K562 (cell line): ENCODE data around the gene HCST. TPM values are rescaled to one million over a fixed set of nuclear protein-coding genes. Genes with fewer than 3 reads are reported as not detected.

Experiments used
- ATAC-seq: fragments of 200-7000 bp; cut with Tn5 transposase; 3 replicates; pipeline ENCODE4 v1.9.1; 2020; ENCODE audit warnings: moderate library complexity
- BruUV-seq: library from RNA; stranded (reverse); fragments of 400-500 nt; replicated peaks from 2 replicates; lab custom pipeline; 2021; lab: Mats Ljungman, UMichigan
- CTCF ChIA-PET: fragments of 300-600 bp; formaldehyde crosslinking; extraction: SDS; loops from one replicate; lab custom pipeline; 2021; ENCODE audit warnings: low intra/inter-chr PET ratio; lab: Yijun Ruan, JAX
- POLR2A ChIA-PET: fragments of 300-600, 350-650 bp; sonication (Branson Sonifier 250); formaldehyde crosslinking; extraction: SDS; loops from one replicate; lab custom pipeline; 2021; ENCODE audit warnings: antibody characterized with exemption, inconsistent platforms; lab: Yijun Ruan, JAX
- DNase-seq, 4 experiments: peaks; one replicate each; pipeline versions ENCODE4 v3.0.0 to v3.0.0-alpha.2; 2011 to 2018; ENCODE audit warnings: low spot score in 3 of 4, mixed read lengths in 3 of 4; ENCODE audit errors: extremely low read depth in 1 of 4
- FAIRE-seq: peaks from 2 replicates; lab custom pipeline; 2011; peaks lifted over from hg19 to GRCh38; lab: Jason Lieb, UNC
- H2AFZ ChIP-seq: 2 replicates; pipeline ENCODE4 v1.6.0; 2011; ENCODE audit warnings: low read depth, low read length, control low read depth, inconsistent platforms
- H3K27ac ChIP-seq: fragments of 200-600 bp; 3 replicates; pipeline ENCODE4 v1.8.0; 2011; ENCODE audit warnings: low read depth, mild to moderate bottlenecking, control low read depth, inconsistent platforms, low read length, moderate library complexity, mixed read lengths; ENCODE audit errors: extremely low read depth
- H3K27me3 ChIP-seq, 2 experiments: fragments of 300-600 bp in 1 of 2; 2 replicates in 1 of 2; 3 replicates in 1 of 2; pipeline versions ENCODE4 v1.6.0 to v1.8.0; 2011; ENCODE audit warnings: inconsistent platforms in 2 of 2, low read length in 2 of 2, mild to moderate bottlenecking in 1 of 2, mixed read lengths in 1 of 2, moderate library complexity in 1 of 2; ENCODE audit not compliant: control insufficient read depth in 2 of 2, insufficient read depth in 2 of 2
- H3K36me3 ChIP-seq: fragments of 300-600 bp; 3 replicates; pipeline ENCODE4 v1.8.0; 2011; ENCODE audit warnings: mild to moderate bottlenecking, low read length, inconsistent platforms; ENCODE audit not compliant: control insufficient read depth, insufficient read depth
- H3K4me1 ChIP-seq, 2 experiments: fragments of 200-600 bp in 1 of 2; replicated peaks in 1 of 2; 2 replicates in 1 of 2; 3 replicates in 1 of 2; pipeline versions ENCODE4 v1.5.1 to v1.8.0; 2011; ENCODE audit warnings: inconsistent platforms in 2 of 2, low read length in 2 of 2, mild to moderate bottlenecking in 1 of 2, mixed read lengths in 1 of 2, moderate library complexity in 1 of 2; ENCODE audit not compliant: control insufficient read depth in 2 of 2, insufficient read depth in 2 of 2
- H3K4me2 ChIP-seq: 2 replicates; pipeline ENCODE4 v1.6.1; 2011; ENCODE audit warnings: low read length, control low read depth, inconsistent platforms, mixed read lengths; ENCODE audit not compliant: insufficient read depth
- H3K4me3 ChIP-seq: fragments of 200-600 bp; sonication (generic), shearing (Covaris generic); 2 replicates; pipeline ENCODE4 v1.5.1; 2016; ENCODE audit warnings: control low read depth, inconsistent platforms
- H3K79me2 ChIP-seq: fragments of 200-600 bp; 3 replicates; pipeline ENCODE4 v1.8.0; 2011; ENCODE audit warnings: low read length, inconsistent platforms; ENCODE audit not compliant: control insufficient read depth, insufficient read depth
- H3K9ac ChIP-seq, 2 experiments: 2 replicates each; pipeline versions ENCODE4 v1.6.0 to v1.6.1; 2011; ENCODE audit warnings: low read depth in 2 of 2, low read length in 2 of 2, control low read depth in 1 of 2, inconsistent platforms in 1 of 2, mild to moderate bottlenecking in 1 of 2, mixed read lengths in 1 of 2; ENCODE audit not compliant: insufficient read depth in 1 of 2
- H3K9me1 ChIP-seq: one replicate; pipeline ENCODE4 v1.6.0; 2011; ENCODE audit warnings: inconsistent platforms, mild to moderate bottlenecking, low read length, moderate library complexity; ENCODE audit not compliant: control insufficient read depth, insufficient read depth
- H3K9me3 ChIP-seq: replicated peaks from 2 replicates; pipeline ENCODE4 v1.5.1; 2011; ENCODE audit warnings: low read depth, low read length, inconsistent platforms; ENCODE audit not compliant: control insufficient read depth, insufficient read depth
- H4K20me1 ChIP-seq: replicated peaks from 2 replicates; pipeline ENCODE4 v1.6.1; 2011; ENCODE audit warnings: low read length, inconsistent platforms, mixed read lengths; ENCODE audit not compliant: control insufficient read depth, insufficient read depth
- CBFB ChIP-seq: sonication (generic); formaldehyde crosslinking; IDR thresholded peaks from 2 replicates; pipeline ENCODE4 v1.4.0; 2020; ENCODE audit warnings: mild to moderate bottlenecking, missing genetic modification reagents
- CCNT2 ChIP-seq: IDR thresholded peaks from 2 replicates; pipeline ENCODE4 v1.6.1; 2011; ENCODE audit warnings: borderline replicate concordance, low read depth, mild to moderate bottlenecking, moderate library complexity, mixed read lengths, low read length; ENCODE audit not compliant: insufficient read length; ENCODE audit errors: extremely low read depth
- KLF6 ChIP-seq: fragments of 250-450 bp; sonication (Bioruptor Pico); IDR thresholded peaks from 2 replicates; pipeline ENCODE4 v1.4.0; 2020; ENCODE audit warnings: mild to moderate bottlenecking, moderate library complexity, borderline replicate concordance
- MAFF ChIP-seq: IDR thresholded peaks from 2 replicates; pipeline ENCODE4 v1.6.1; 2012; ENCODE audit warnings: low read length, improper control_type of control experiment
- POLR2AphosphoS5 ChIP-seq: IDR thresholded peaks from 2 replicates; pipeline ENCODE4 v1.6.1; 2011; ENCODE audit warnings: mild to moderate bottlenecking, low read depth, low read length, moderate library complexity; ENCODE audit not compliant: control insufficient read depth, insufficient read depth
- U2AF1 ChIP-seq: fragments of 200-400 bp; formaldehyde crosslinking; optimal IDR thresholded peaks from 2 replicates; pipeline ENCODE3; 2017; ENCODE audit warnings: mild to moderate bottlenecking, low read depth, low read length, moderate library complexity
- ZC3H11A ChIP-seq: IDR thresholded peaks from 2 replicates; pipeline ENCODE4 v1.6.1; 2012; ENCODE audit warnings: low read depth, low read length, improper control_type of control experiment
- ZC3H4 ChIP-seq: sonication (generic); formaldehyde crosslinking; IDR thresholded peaks from 2 replicates; pipeline ENCODE4 v1.9.0; 2021; ENCODE audit warnings: missing genetic modification reagents, borderline replicate concordance
- ZNF12 ChIP-seq: sonication (generic); formaldehyde crosslinking; IDR thresholded peaks from 2 replicates; pipeline ENCODE4 v1.4.0; 2020; ENCODE audit warnings: mild to moderate bottlenecking, missing genetic modification reagents
- ZNF274 ChIP-seq: IDR thresholded peaks from 2 replicates; pipeline ENCODE4 v1.6.1; 2011; ENCODE audit warnings: low read depth, mild to moderate bottlenecking, low read length, moderate library complexity, borderline replicate concordance
- ZNF445 ChIP-seq: fragments of 250-450 bp; sonication (Bioruptor Pico); IDR thresholded peaks from 2 replicates; pipeline ENCODE4 v1.4.0; 2020; ENCODE audit warnings: low read depth, mild to moderate bottlenecking, moderate library complexity
- WGBS: fragments of 100-300 bp; shearing (Covaris generic); methylation state at CpG from one replicate; pipeline ENCODE4 v1.1.6; 2016; ENCODE audit warnings: low coverage, mixed read lengths; ENCODE audit not compliant: insufficient coverage; ENCODE audit errors: missing lambda C conversion rate; 5-methylcytosine and 5-hydroxymethylcytosine counted together
- in situ Hi-C: fragments of 300-500 bp; cut with MboI; formaldehyde crosslinking; loops from 4 replicates; pipeline ENCODE4 v1.15.0; 2018; ENCODE audit warnings: inconsistent platforms, mixed read lengths
- intact Hi-C: fragments of 100-400 bp; cut with micrococcal nuclease; formaldehyde crosslinking; loops from 2 replicates; pipeline ENCODE4 v1.14.2; 2022
- polyA plus RNA-seq, 8 experiments: library from polyadenylated mRNA; depleted of rRNA in 4 of 8; stranded (reverse) in 5 of 8; unstranded in 3 of 8; fragments of >200 nt; fragmentation: Nextera tagmentation in 2 of 8; fragmentation: Illumina TruSeq in 1 of 8; extraction: Ambion mirVana in 2 of 8; extraction: Trizol in 1 of 8; gene quantifications; 2 replicates each; pipeline versions ENCODE4 v1.2.1 to v1.2.3, GENCODE V29; 2011 to 2014; ENCODE audit warnings: inconsistent platforms in 1 of 8, missing spikeins in 1 of 8
- total RNA-seq, 7 experiments: library from RNA; depleted of rRNA in 6 of 7; stranded (reverse); fragments of >200 nt in 6 of 7; fragmentation: Illumina TruSeq in 2 of 7; extraction: Trizol in 2 of 7; gene quantifications; 2 replicates each; pipeline versions ENCODE4 v1.2.1 to v1.2.3, GENCODE V29; 2011 to 2021; ENCODE audit warnings: low replicate concordance in 1 of 7
- TF ChIP-seq, protein P1 (sequence below): fragments of 250-450 bp; sonication (Bioruptor Pico); IDR thresholded peaks from 2 replicates; pipeline ENCODE4 v1.5.0; 2021
- TF ChIP-seq, protein P2 (sequence below), 2 experiments: fragments of 250-450 bp in 1 of 2; fragments of 450-650 bp in 1 of 2; sonication (Bioruptor Pico) in 1 of 2; IDR thresholded peaks; 2 replicates each; pipeline versions ENCODE4 v1.6.1 to v1.8.0; 2016 to 2021; ENCODE audit warnings: mild to moderate bottlenecking in 2 of 2, moderate library complexity in 2 of 2, missing compliant biosample characterization in 1 of 2, missing genetic modification characterization in 1 of 2

HCST gene
- total and polyA plus RNA-seq, 9 of the 15 experiments (the other 6 are each of a cell fraction or from before 2014, with no cell fraction given): 0.29 to 1.9 (median 0.95) TPM; not detected in 2

DNA sequence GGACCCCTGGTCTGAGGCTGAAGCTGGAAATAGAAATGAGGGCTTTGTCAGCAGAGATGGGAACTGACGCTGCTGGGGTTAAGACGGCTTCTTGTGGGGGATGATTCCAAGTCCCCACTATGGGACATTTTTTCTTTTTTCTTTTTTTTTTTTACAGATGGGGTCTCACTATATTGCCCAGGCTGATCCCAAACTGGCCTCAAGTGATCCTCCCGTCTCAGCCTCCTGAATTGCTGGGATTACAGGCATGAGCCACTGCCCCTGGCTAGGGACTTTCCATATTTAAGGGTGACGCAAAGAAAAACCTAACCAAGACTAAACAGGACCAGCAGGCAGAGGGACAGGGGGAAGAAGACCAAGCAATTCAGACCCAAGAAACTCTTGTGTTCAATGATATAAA, 43.9 kb downstream of the HCST start:
- intact Hi-C loops (no loop called here), in situ Hi-C loops (no loop called here)
- Histone ChIP-seq H3K9me1 (no peaks in the 10 kb centered on the region), H3K4me2 (no peak overlapping the region), H3K36me3 (no peaks in the 10 kb centered on the region), H3K9ac (no peak overlapping the region), H4K20me1 (peaks cover 13% of the 10 kb centered on the region), H3K4me1 (peaks cover 0 to 10% of the 10 kb centered on the region in 2 experiments; a peak in 2 of 5 replicates), H3K79me2 (no peaks in the 10 kb centered on the region), H3K4me3 (no peak overlapping the region), H3K27me3 (peaks cover 26 to 70% of the 10 kb centered on the region in 2 experiments), H3K9me3 (no peaks in the 10 kb centered on the region), H3K27ac (no peak overlapping the region), H2AFZ (no peak overlapping the region)
- POLR2A ChIA-PET: interaction anchor here (0.6 kb wide), 1 partner anchor 816 kb away, joined by 3 read pairs; no protein-coding TSS in a partner anchor
- no TSS peak for BruUV-seq
- WGBS: 23% methylated on average over 4 of the region's 4 CpGs
- DNase-seq: no peak
- no peak for ATAC-seq
- CTCF ChIA-PET: no interaction called here
- no peak for FAIRE-seq
- no peak for TF ChIP-seq ZNF12 (CRISPR knock-in tag)
- TF ChIP-seq POLR2AphosphoS5: no peak
- TF ChIP-seq, protein P1, sequence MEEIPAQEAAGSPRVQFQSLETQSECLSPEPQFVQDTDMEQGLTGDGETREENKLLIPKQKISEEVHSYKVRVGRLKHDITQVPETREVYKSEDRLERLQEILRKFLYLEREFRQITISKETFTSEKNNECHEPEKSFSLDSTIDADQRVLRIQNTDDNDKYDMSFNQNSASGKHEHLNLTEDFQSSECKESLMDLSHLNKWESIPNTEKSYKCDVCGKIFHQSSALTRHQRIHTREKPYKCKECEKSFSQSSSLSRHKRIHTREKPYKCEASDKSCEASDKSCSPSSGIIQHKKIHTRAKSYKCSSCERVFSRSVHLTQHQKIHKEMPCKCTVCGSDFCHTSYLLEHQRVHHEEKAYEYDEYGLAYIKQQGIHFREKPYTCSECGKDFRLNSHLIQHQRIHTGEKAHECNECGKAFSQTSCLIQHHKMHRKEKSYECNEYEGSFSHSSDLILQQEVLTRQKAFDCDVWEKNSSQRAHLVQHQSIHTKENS (CRISPR knock-in tag): no peak
- TF ChIP-seq MAFF: no peak
- no peak for TF ChIP-seq CCNT2
- TF ChIP-seq ZC3H4: no peak
- no peak for TF ChIP-seq CBFB (CRISPR knock-in tag)
- TF ChIP-seq U2AF1: no peak
- TF ChIP-seq, protein P2, sequence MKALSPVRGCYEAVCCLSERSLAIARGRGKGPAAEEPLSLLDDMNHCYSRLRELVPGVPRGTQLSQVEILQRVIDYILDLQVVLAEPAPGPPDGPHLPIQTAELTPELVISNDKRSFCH (CRISPR knock-in tag; IDR thresholded peaks at IDR 0.05): no peak
- TF ChIP-seq, protein P2 (tag; IDR thresholded peaks at IDR 0.05): no peak
- TF ChIP-seq ZC3H11A: no peak
- no peak for TF ChIP-seq KLF6 (CRISPR knock-in tag)
- TF ChIP-seq ZNF274: no peak
- no peak for TF ChIP-seq ZNF445 (CRISPR knock-in tag)
